Choroid plexus epithelial cell (primary cell): ENCODE measurements around the gene NUDT8.
"Not testable (repeated sequence)": the region's sequence is repeated elsewhere in the genome, so short reads cannot be mapped to it uniquely, and the experiment has no call there.

Experiments used
- DNase-seq: peaks from one replicate; pipeline ENCODE4 v3.0.0-alpha.2; 2010; ENCODE audit warnings: low read depth
- H3K4me3 ChIP-seq: 2 replicates; pipeline ENCODE4 v1.5.1; 2011; ENCODE audit warnings: low read depth, mild to moderate bottlenecking, control low read depth, low read length, moderate library complexity
- TF ChIP-seq, protein P1 (sequence below): conservative IDR thresholded peaks from 2 replicates; pipeline ENCODE4 v1.5.1; 2011; ENCODE audit warnings: low read depth, mild to moderate bottlenecking, control low read depth, inconsistent platforms, low read length, moderate library complexity

NUDT8 gene

DNA sequence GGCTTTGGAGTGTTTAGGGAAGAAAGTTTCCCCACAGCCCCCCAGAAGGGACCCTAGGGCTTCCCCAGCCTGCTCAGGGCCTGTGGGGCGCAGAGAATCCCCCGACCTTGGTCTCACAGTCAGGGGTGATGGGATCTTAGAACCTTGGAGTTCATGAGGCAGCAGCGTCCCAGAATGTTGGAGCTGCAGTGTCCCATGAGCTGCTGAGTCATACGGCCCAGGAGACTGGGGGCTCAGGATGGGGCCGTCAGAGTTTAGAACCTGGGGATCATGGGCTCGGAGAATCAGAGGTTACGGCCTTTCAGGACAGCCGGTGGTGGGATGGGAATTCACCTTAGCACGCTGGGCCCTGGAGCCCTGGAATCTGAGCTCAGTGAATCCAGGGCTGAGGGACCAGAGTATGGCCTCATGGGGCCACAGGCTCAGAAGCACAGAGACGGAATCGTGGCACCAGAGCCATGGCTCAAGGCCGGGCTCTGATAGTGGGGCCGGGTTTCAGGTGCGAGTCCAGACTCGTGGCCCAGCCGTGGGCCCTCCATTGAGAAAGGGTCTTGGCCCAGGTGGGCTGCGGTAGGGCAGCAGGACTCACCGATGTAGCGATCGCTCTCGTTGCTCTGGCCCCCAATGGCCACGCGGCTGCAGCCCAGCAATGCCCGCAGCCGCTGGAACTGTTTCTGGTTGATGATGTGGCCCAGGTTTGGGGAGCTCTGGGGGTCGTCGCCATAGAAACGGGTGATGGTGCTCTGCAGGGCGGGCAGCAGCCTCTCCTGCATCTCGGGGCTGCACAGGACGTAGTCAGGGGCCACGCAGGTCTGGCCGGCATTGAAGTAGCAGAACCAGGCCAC lies 35.2 kb upstream of the NUDT8 start:
- H3K4me3 ChIP-seq = no peak overlapping the region
- no peak for DNase-seq
- TF ChIP-seq, protein P1, sequence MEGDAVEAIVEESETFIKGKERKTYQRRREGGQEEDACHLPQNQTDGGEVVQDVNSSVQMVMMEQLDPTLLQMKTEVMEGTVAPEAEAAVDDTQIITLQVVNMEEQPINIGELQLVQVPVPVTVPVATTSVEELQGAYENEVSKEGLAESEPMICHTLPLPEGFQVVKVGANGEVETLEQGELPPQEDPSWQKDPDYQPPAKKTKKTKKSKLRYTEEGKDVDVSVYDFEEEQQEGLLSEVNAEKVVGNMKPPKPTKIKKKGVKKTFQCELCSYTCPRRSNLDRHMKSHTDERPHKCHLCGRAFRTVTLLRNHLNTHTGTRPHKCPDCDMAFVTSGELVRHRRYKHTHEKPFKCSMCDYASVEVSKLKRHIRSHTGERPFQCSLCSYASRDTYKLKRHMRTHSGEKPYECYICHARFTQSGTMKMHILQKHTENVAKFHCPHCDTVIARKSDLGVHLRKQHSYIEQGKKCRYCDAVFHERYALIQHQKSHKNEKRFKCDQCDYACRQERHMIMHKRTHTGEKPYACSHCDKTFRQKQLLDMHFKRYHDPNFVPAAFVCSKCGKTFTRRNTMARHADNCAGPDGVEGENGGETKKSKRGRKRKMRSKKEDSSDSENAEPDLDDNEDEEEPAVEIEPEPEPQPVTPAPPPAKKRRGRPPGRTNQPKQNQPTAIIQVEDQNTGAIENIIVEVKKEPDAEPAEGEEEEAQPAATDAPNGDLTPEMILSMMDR = no peak

DNA sequence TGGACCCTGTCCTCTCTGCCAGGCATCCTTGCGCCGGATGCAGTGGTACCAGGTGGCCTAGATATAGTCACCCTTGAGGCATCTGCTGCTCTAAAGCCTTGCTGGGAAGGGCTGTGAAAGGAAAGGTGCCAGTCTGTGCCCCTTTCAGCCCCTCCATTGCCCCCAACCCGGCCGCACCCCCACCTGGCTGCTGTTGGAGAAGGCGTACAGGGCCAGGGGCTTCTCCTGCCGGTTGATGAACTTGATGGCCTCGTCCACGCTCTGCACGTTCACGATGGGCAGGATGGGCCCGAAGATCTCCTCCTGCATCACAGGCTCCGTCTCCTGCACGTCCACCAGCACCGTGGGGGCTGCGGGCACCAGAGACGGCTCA lies 34.5 kb upstream of the NUDT8 start:
- TF ChIP-seq, protein P1 = no peak
- DNase-seq = no peak
- H3K4me3 ChIP-seq = no peak overlapping the region

DNA sequence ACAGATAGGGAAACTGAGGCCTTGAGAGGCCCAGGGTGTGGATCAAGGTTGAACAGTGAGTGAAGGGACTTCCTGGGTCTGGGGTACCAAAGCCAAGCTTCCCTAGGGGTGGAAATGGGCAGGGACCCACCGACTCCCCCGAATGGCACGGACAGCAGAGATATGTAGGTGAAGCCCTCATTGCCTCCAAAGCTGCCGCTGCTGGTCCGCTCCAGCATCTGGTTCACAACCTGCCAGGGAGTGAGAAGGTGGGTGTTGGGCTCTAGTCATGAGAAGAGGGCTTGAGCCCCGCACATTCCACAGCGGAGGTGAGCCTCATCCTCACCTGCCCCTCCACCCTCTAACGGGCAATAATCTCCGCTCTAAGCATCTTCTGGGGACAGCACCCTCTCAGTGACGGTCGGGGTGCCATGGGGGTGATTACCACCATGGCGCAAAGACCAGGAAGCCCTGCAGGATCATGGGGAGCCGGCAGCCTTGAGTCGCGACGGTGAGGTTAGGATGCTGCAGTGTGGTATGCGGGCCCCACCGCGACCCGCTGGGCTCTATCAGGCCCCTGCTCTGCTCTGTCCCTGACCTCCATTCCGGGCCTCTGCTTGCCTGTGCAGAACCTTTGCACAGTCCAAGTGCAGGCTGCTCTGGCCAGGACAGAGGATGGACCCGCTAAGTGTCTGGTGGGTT lies 33.9 kb upstream of the NUDT8 start:
- H3K4me3 ChIP-seq = no peak overlapping the region
- DNase-seq = no peak
- TF ChIP-seq, protein P1 = no peak

DNA sequence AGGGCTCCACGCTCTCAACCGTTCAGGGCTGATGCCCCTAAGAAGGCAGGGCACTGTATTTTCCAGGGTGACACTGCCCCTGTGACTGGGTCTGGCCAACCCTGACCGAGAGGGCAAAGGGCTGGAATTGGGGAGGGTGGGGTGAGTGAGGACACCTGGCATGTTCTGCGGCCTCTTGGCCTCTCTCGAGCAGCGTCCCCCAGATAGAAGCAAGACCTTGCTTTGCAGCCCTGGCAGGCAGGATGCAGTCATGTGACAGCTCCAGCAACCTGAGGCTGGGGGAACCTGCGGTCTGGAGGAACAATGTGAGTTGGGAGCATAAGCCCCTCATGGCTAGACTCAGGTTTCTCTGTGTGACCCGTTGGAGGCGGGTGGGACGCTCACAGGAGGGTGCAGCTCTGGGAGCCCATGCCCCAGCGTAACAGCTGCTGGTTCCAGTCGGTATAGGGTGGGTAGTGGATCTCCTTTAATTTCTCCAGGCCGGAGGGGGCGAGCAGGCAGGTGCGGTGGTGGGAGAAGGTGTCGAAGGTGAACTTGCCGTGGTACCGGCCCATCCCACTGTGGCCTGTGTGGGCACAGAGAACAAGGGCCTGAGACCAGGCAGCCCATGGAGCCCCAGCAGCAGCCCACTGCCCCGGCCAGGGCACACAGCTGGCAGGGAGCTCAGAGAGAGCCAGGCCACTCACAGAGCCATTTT lies 33.2 kb upstream of the NUDT8 start:
- no peak for DNase-seq
- no peak overlapping the region for H3K4me3 ChIP-seq
- TF ChIP-seq, protein P1 = no peak

DNA sequence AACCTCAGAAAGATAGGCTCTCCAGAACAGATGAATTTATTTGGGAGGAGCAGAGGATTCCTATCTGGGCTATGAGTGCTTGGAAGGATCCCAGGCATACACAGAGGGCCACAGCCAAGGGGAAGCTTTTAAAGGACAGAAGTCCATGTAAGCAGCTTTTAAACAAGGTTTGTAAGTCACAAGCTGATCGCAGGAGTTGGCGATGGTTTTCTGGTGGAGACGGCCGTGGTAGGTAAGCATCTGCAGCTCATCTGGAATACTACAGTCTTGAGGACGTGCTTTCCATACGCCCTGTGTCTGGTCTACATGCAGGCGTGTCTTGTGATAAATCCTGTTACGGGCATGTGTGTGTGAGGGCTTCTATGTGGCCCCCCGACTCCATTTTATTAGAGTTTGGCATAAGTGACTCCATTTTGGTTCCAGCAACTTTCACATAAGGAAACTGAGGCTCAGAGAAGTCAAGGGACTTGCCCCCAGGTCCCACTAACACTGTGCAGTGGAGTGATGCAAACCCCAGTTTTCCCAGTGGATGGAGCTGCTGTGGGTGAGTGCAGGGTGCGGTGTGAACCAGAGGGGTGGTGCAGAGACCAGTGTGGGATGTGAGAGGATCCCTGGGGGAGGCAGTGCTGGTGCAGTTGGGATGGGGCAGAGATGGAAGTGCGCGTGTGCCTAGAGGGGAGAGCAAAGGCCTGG lies 32.6 kb upstream of the NUDT8 start:
- no peak for DNase-seq
- H3K4me3 ChIP-seq = no peak overlapping the region
- TF ChIP-seq, protein P1 = no peak

DNA sequence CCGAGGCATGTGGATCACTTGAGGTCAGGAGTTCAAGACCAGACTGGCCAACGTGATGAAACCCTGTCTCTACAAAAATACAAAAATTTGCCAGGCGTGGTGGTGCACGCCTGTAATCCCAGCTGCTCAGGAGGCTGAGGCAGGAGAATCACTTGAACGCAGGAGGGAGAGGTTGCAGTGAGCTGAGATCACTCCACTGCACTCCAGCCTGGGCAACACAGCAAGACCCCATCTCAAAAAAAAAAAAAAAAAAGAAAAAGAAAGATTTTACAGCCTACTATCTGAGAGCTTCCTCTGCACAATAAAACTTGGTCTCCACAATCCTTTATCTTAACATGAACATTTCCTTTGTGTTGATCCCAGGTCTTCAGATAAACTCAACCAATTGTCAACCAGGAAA lies 31.0 kb upstream of the NUDT8 start:
- not testable (repeated sequence) for H3K4me3 ChIP-seq, DNase-seq

DNA sequence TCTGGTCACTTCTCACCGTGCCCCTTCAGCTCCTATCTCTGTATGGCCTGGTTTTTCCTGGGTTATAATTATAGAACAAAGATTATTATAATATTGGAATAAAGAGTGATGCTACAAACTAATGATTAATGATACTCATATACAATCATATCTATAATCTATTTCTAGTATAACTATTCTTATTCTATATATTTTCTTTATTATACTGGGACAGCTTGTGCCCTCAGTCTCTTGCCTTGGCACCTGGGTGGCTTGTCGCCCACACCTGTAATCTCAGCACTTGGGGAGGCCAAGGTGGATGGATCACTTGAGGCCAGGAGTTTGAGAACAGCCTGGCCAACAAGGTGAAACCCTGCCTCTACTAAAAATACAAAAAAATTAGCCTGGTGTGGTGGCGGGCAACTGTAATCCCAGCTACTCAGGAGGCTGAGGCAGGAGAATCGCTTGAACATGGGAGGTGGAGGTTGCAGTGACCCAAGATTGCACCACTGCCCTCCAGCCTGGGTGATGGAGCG lies 30.0 kb upstream of the NUDT8 start:
- not testable (repeated sequence) for H3K4me3 ChIP-seq, DNase-seq
